ENCODE results near the gene ACAP2.

ACAP2 gene

DNA sequence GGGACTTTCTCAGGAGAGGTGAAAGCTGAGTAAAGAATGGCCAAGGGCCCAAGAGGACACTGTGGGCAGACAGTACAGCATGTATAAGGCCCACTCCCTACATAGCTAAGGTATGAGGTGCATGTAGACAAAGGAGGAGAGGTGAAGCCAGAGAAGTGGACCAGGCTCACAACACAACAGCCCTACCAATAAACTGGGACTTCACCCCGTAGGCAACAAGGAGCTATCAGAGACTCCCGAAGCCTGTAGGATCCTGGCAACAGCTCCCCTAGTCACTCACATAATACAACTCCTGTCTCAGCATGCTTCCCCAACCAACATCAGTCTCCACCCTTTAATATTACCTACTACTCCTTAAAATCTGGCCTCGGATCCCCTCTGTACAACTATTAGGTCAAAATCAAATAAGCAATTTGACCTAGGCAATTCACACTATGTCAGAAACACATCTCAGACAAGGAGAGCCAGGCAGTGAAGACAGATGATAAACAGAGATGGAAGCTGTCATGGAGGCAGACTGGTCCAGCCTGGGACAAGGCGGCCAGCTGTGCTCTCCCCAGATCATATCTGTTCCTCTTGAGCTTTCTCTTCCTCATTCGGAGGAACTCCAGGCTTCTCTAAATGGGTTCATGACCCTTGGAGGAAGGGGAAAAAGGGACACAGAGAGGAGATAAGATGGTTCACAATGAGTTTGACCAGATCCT is 173.3 kb downstream of the ACAP2 start:
- DNase-seq (ENCODE audit: low spot score) = no peak
- TF ChIP-seq CTCF (IDR thresholded peaks at IDR 0.05; ENCODE audit: extremely low read depth, missing control alignments) = no peak

DNA sequence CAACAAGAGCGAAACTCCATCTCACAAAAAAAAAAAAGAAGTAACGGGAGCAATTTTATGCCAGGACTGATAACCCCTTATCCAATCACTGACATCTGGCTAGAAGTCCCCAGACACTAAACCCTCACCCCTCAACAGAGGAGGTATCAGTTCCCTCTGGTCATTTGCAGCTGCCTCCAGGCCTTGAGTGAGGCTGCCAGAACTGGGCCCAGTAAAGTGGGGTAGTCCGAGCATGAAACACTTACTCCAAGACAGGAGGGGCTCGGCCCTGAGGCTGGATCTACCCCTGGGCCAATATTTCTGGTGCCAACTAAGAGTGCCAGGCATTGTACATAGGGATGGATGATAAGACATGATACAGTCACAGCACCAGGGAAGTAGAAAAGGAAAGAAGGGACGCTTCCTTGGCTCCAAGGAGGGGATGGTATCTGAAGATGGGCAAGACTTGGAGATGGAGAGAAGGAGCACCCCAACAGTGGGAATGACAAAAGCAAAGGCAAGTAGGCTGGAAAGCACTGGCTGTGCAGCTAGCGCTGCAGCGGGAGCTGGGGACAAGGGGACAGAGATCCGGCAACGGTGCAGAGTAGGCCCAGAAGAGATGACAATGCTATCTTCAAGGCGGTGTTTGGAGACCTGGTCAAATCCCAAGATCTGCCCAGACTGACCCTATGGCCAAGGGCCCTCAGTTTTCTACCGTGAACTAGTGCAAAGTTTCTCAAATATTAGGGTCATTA is 174.1 kb downstream of the ACAP2 start:
- no peak for DNase-seq (ENCODE audit: low spot score)
- no peak for TF ChIP-seq CTCF (IDR thresholded peaks at IDR 0.05; ENCODE audit: extremely low read depth, missing control alignments)

- no peak for TF ChIP-seq CTCF (IDR thresholded peaks at IDR 0.05; ENCODE audit: extremely low read depth, missing control alignments)
- no peak for DNase-seq (ENCODE audit: low spot score)
Measured at GRCh38 chr3:195267096-195267495, 175.7 kb downstream of the ACAP2 start.

DNA sequence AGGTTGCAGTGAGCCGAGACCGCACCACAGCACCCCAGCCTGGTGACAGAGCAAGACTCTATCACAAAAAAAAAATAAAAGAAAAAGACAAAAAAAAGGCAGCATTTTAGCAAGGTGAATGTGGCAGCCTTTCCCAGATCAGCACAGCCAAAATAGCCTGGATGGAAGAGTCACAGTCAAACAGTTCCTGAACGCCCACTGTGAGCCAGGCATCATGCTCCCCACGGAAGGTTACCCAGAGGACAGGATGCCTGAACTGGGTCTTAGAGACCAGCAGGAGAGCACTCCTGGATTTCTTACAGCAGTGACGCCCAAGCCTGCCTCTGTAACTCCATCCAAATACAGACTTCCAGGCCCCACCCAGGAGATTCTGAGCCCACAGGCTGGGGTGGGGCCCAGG is 176.4 kb downstream of the ACAP2 start:
- TF ChIP-seq CTCF (IDR thresholded peaks at IDR 0.05; ENCODE audit: extremely low read depth, missing control alignments) = no peak
- DNase-seq (ENCODE audit: low spot score) = no peak

GRCh38 chr3:195265363-195265976 is 177.3 kb downstream of the ACAP2 start:
- no peak for TF ChIP-seq CTCF (IDR thresholded peaks at IDR 0.05; ENCODE audit: extremely low read depth, missing control alignments)
- DNase-seq (ENCODE audit: low spot score) = no peak

- no peak for TF ChIP-seq CTCF (IDR thresholded peaks at IDR 0.05; ENCODE audit: extremely low read depth, missing control alignments)
- no peak for DNase-seq (ENCODE audit: low spot score)
Measured at GRCh38 chr3:195263925-195264600, 178.8 kb downstream of the ACAP2 start.
